Neural cell (in vitro differentiated cells): Measurements from ENCODE around the gene SNAPC2.

Experiments used
- CTCF ChIP-seq: fragments of 450-650 bp; IDR thresholded peaks from 2 replicates; pipeline ENCODE4 v1.5.1; 2014; ENCODE audit warnings: antibody characterized with exemption, mild to moderate bottlenecking, moderate library complexity; ENCODE audit not compliant: poor library complexity, severe bottlenecking
- EZH2 ChIP-seq: fragments of 200-600, 300-800 bp; shearing (Covaris generic), sonication (generic); IDR thresholded peaks from 2 replicates; pipeline ENCODE4 v1.6.1; 2014; ENCODE audit warnings: antibody characterized with exemption, low read length, borderline replicate concordance, mild to moderate bottlenecking; ENCODE audit not compliant: insufficient read depth, poor library complexity, severe bottlenecking
- MXI1 ChIP-seq: fragments of 450-650 bp; conservative IDR thresholded peaks from 2 replicates; pipeline ENCODE4 v1.6.1; 2014; ENCODE audit warnings: antibody characterized with exemption, mild to moderate bottlenecking; ENCODE audit not compliant: poor library complexity, severe bottlenecking
- POLR2AphosphoS5 ChIP-seq: IDR thresholded peaks from 2 replicates; pipeline ENCODE4 v1.6.1; 2012
- SMC3 ChIP-seq: fragments of 450-650 bp; conservative IDR thresholded peaks from 2 replicates; pipeline ENCODE4 v1.6.1; 2014; ENCODE audit warnings: antibody characterized with exemption, mild to moderate bottlenecking, moderate library complexity; ENCODE audit not compliant: poor library complexity

- no peak for TF ChIP-seq CTCF
- TF ChIP-seq SMC3: no peak
- TF ChIP-seq MXI1: no peak
- TF ChIP-seq EZH2: no peak
- no peak for TF ChIP-seq POLR2AphosphoS5
These were observed 21.2 kb upstream of the SNAPC2 start for GRCh38 chr19:7898967-7899366.
